Inflammatory macrophage treated with lipopolysaccharide for 4 hours (primary cell): ENCODE data around the gene DEFB110.

Source experiments
- DNase-seq: peaks from one replicate; pipeline ENCODE4 v3.0.0-alpha.2; 2020

The DEFB110 gene

GRCh38 chr6:50021894-50022293 is at the start of gene DEFB110:
DEFB110 (minus strand) TSS chr6:50021994; CDS start chr6:50021935, 59 bp downstream.
- no peak for DNase-seq

- DNase-seq, result no peak
These were observed 48.3 kb upstream of the DEFB110 start for GRCh38 chr6:50070101-50070500.

DNA sequence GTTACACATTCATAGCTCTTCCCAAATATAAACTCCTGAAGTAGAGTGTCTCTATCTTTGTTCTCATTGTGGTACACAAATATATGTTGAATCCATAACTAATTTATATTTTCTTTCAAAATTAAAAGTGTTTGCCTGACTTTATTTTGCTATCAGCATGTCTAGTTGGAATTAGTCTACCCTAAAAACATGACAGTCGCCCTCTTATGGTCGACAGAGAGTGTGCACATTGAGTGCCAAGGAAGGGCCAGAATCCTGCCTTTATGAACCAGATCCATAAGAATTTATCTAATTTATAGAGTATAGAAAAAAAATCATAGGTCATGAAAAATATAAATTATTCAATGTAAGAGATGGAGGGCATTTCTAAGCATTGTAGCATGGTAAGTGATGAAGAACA is 40.3 kb upstream of the DEFB110 start:
- no peak for DNase-seq

- no peak for DNase-seq
These were observed 34.4 kb upstream of the DEFB110 start for GRCh38 chr6:50056242-50056641.

DNA sequence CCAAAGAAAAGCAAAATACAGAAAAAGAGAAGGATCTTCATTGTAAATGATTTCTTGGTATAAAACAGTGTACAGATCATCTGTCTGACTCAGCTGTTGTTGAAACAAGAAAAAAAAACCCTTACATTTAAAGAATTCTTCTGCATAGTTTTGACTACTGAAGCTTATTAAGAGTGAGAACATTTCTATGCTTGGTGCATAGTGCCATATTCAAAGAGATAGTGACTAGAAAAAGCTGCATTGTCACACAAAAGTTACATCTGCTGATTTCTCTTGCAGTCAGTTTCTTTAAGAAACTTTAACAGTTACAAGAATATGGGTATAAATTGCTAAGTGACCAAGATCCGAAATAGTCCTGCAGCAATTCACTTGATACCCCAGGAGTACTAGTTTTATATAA is 28.0 kb upstream of the DEFB110 start, which contains the start of gene DEFB112:
DEFB112 (minus strand) TSS at position 101 of the 400 bp plus-strand sequence; CDS start at position 41, 60 bp downstream.
- no peak for DNase-seq

DNA sequence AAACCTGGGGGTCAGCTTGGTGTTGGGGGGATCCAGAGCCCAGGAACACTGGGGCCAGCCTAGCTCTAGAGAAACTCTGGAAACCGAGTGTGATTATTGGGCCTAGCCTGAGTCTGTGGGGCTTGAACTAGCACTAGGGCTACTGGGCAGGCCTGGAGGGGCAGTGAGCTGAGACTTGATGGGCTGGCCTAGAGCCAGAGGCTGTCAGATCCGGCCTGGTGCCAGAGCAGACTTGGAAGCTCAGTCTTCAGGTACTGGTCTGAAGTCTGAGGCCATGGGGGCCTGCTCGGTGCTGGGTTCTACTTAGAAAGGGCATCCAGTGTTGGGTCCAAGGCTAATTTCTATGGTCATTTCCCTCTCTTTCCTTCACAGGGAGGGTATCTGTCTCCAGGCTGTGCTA is 25.2 kb upstream of the DEFB110 start:
- no peak for DNase-seq

DNA sequence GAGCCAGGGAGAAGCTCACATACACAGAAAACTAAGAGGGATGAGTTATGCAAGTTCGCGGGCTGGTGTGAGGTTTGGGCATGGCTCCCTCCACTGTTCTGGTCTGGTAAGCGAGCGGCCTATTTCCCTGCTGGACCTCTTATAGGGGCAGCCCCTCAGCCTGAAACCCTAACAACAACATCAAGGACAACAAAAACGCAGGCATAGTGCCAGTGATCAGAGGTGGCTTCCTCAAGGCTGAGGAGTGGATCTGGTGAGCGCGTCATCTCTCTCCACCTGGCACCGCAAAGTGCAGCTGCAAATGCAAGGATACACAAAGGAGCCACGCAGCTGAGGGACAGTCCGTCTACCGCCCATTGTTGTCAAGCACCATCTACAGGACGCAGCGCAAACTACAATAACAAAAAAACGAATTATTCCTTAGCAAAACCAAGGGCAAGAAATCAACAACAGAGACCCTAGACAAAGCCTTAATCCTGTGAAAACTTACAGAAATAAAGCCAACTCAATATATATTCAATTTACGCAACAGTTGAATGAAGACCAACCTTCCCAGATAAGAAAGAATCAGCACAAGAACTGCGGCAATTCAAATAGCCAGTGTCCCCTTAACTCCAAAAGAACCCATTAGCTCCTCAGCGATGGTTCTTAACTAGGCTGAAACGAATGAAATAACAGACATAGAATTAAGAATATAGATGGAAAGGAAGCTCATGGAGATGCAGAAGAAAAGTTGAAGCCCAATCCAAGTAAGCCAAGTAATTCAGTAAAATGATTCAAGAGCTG is 9.2 kb upstream of the DEFB110 start:
- DNase-seq, result no peak

DNA sequence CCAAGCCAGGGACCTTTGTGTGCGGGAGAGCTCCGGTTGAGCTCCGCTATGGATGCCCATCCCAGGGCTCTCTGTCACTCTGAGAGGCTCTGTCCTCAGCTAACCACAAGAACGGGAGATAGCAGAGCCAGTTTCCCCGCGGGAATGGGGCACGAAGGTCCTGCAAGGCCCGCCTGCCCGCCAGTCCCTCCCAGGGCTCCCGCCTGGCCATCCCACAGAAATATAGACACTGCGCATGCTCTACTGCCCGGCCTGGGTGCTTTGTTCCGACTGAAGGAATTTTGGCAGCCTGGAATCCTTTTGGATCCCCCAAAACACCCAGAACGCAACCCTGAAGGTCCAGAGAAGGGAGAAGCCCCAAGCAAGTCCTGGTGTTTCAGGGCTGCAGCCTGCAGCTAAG is 8.6 kb upstream of the DEFB110 start:
- DNase-seq, result no peak

- no peak for DNase-seq
These were observed 3.5 kb upstream of the DEFB110 start for GRCh38 chr6:50025258-50025657.

DNA sequence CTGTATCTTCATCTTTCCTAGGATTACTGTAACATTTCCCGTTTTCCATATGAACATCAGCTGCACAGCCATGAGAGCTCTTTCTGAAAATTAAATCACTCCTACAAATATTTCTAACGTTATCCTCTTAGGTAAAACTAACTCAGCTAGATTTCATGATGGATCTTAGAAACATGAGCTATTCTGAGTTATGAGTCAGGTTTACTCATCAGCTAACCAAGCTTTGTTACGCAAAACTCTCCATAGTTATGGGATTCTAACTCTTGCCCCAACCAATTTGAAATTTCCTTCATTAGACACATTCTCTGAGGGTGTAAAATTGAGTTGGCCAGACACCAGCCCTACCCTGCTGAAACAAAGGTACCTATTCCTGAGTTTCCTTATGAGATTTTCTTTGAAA is 14.0 kb downstream of the DEFB110 start:
- DNase-seq, result no peak

DNA sequence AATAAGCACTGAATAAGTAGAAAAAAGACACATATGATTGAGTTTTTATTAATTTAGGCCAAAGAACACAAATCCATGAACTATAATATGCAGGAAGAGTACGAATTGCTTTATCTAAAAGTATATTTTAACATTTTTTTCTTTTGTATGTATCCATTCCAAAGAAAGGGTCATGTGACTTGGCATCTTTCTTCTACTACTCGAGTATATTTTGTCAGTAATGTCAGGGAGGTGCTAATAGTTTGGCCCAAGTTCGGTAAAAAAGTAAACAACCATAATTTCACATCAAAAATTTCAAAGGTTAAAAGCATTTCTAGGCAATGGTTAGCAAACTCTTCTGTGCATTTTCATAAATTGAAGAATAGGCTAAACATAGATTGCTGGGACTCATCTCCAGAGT is 18.7 kb downstream of the DEFB110 start:
- DNase-seq, result no peak

- no peak for DNase-seq
These were observed 26.5 kb downstream of the DEFB110 start for GRCh38 chr6:49995278-49995677.

- DNase-seq, result no peak
These were observed 32.9 kb downstream of the DEFB110 start for GRCh38 chr6:49988900-49989299.

GRCh38 chr6:49987749-49988148 is 34.0 kb downstream of the DEFB110 start:
- DNase-seq, result no peak

DNA sequence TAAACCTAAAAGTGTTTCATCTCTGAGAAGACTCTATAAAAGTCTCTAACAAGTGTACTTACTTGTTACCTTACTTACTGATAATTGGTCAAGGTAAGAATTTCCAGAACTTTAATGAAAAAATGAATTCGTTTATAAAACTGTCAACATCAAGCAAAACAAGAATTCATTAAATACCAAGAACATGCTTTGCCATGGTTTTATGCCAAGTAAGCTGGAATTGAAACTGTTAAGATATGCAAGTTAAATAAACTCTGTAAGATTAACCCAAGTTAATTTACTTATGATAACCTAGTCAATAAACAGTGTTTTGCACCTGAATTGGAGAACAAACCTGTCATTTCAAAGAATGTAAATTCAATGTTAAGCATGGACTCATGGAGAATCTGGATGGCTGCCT is 35.2 kb downstream of the DEFB110 start:
- DNase-seq, result no peak

DNA sequence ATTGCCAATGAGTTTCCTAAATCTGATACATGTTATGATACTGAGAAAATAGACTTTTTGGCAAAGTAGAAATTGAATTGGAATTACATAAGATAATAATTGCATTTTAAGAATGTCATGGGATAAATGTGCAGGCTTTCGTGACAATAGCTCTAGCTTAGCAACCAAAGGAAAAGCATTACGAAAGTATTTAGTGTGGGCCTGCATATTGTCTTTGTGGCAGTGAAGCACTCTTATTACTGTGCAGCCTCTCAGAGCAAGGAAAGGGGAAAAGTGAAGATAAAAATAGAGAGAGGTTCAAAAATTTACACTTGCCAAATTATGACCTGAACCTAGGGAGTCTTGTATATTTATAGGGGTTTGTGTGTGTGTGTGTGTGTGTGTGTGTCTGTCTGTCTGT is 39.7 kb downstream of the DEFB110 start:
- DNase-seq, result no peak

- peak; percentile 35 for DNase-seq
These were observed 40.9 kb downstream of the DEFB110 start for GRCh38 chr6:49980898-49981297.

DNA sequence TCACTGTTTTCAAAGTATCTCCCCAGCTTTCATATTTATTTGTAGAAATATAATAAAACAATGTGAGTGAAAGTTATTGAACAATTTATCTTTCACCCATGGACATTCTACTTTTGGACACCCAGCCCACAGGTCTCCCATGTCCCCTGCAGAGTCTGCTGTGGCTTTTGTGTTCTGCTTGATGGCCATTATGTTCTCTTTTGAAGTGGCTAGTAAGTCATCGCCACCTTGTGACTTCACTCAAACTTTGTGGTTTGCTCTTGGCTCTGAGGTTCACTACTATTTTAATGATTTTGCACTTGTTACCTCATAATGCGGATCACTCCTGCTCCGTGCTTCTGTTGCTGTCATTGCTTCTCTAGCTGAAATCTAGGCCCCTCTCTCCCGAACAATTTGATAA is 42.2 kb downstream of the DEFB110 start:
- DNase-seq, result no peak

GRCh38 chr6:49978332-49979226 is 43.2 kb downstream of the DEFB110 start:
- no peak for DNase-seq

DNA sequence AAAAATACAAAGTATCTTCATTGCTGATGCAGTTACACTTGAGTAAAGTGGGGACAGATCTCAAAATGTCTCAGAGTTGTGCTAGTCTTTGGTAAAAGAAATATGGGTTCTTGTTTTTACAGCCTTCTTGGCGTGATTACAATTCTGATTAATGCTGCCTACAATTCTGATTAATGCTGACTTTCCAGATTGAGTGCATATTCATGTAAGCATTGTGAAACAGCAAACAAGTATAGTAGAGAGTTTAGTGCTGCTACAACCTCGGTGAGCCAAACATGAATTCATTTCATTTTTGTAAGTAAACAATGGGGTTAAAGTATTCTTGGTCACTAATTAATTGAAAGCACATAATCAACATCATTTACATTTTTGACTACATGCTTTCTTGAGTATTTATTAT is 52.2 kb downstream of the DEFB110 start, which contains the start of gene DEFB113:
DEFB113 (minus strand) TSS at position 21 of the 400 bp plus-strand sequence; CDS start at position 21, 0 bp downstream.
- no peak for DNase-seq
